Medulla oblongata (tissue), 1 donor: ENCODE results near the gene WDR77.

Experiments
- DNase-seq: peaks from one replicate; pipeline ENCODE4 v3.0.0-alpha.2; 2015; ENCODE audit errors: extremely low spot score

Gene WDR77

DNA sequence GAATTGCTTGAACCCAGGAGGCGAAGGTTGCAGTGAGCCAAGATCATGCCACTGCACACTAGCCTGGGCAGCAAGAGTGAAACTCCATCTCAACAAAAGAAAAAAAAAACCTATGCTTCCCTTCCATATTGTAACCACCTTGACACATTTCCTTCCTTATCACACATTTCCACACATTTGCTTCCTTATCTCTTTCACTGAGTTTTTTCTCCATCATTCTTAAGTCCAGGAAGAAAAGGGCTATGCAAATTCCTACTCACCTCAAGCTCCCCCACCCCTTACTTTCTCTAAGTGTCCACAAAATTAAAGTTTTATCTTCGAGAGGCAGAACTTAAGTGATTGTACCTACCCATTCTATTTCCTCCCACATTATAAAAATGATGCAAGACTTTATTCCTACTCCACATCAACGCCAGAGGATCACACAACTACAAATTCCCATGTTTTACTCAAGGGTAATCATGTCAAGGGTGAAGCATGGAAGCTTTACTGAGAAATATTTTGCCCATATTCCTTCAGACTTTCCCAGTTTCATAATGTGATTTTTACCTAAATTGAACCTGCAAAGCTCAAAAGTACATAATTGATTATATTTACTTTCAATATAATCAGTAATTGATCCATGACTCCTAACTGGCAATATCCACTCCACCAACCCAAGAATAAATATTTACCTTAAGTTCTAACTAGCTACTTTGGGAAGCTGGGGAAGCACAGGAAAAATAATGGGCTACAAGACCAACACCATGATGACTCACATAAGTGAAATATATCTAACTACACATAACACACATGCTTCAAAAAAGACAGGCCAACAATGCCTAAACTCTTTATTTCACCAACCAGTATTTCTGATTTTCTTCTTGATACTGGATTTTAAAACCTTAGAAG lies 9.3 kb downstream of the WDR77 start:
- no peak for DNase-seq

DNA sequence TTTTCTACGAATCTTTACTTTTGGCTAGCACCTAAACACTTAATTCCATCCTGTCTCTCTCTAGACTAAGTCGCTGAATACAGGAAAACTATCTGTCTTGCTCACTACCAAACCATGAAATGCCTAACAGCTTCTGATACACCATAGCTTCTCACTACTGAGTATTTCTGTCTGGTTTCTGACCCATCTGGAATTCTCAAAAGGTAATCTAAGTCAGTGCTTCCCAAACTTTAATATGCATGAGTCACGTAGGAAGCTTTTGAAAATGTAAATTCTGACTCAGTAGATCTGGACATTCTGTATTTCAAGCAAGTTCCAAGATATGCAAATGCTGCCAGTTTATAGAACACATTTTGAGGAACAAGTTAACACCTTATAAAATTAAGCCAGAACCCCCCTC lies 12.3 kb downstream of the WDR77 start:
- no peak for DNase-seq

DNA sequence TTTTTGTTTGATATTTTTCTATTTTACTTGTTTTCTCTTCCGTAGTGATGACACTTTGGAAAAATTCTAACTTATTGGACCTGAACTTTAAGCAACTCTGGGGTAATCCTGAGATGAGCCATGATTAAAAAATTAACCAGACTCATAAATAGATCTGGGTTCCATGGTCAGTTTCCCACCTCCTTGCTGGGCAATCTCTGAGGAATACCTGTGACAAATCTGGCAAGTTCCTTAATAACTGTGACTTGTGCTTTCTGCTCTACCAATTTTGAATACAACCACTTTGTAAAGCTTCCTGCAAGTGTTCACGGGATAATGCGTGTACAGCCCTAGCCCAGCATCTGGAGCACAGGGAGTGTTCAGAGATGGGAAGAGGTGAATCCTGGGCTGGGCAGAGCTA lies 24.8 kb downstream of the WDR77 start:
- DNase-seq = no peak

DNA sequence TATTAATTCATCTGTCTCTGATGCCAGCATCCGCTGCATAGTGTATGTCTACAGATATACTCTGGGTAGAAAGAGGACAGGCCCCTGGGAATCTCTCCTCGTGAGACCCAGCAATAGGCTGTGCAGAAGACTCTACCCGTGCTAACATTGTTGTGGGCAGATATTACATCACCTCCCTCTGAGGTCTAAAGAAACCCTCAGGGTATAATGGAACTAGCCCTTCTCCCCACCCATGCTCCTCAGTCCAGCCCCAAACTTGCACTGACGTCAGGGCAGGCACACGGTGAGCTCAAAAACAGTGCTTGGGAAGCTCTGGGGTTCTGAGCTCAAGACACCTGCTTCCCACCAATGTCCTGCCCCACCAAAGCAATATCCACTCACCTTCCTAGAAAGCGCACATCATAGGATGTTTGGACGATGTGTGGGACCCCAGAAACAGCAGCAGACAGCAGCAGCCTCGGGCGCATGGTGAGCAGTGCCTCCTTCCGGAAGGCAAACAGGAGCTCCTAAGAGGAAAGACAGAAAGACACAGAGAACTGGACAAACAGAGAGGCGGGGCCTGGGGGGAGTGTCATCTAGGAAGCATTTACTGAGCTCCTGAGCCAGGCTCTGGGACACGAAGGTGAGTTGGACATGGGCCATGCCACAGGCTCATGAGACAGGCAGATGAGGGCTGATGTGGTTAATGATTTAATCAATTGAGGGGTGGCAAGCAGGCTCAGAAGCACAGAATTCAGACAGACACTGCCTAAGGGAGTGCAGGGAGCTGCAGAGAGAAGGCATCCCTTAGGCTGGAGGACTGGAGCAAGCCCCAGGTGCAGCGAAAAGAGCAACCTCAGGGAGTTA lies 26.3 kb downstream of the WDR77 start:
- no peak for DNase-seq

DNA sequence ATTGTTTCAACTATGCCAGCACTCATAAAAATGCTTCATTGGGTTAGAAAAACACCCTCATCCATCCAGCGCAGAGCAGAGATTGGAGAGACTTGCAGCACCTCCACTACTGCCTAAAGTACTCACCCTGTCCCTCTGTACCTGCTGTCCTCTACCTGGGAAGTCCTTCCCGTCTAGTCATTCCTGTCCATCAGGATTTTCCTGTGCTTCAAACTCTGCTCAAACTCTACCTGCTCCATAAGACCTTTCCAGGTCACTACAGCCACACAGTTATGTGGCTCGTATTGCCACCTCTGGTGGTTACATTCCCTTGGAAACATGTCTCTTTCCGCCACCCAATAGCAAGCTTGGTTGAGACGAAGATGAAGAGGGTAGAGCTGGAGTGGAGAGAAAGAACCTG lies 28.7 kb downstream of the WDR77 start:
- DNase-seq = no peak

DNA sequence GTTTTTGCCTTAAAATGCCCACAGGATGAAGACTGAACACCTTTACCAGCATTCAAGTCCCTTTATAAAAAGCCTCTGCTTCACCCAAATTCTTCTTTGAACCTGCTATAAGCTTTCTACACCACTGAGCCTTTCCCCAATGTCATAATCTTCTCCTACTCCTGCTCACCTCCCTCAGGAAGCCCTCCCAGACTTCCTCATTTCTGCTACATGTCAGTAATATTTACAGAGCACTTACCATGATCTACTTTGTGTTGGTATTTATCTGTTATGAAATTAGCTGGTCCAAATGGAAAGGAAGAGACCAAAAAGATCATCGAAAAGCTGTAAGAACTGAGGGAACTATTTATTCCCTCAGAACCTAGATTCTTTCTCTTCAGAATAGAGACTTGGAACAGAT lies 30.0 kb downstream of the WDR77 start:
- DNase-seq = no peak

DNA sequence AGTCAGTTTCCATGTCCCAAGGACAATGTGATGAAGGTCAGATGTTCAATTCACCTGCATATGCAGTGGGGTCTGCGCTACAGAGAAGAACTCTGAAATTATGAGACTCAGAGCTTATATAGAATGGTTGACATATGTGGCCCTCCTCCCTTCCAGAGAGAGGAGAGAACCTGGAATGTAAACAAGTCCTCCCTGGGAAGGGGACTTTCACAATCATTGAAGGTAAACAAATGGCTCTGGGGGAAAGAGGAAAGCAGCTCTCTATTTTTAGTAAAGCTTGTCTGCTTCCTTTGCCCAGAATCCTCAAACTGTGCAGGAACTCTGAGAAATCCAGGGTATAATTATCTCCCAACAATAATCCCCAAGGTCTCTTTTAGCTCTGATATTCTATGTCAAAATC lies 31.3 kb downstream of the WDR77 start:
- no peak for DNase-seq

DNA sequence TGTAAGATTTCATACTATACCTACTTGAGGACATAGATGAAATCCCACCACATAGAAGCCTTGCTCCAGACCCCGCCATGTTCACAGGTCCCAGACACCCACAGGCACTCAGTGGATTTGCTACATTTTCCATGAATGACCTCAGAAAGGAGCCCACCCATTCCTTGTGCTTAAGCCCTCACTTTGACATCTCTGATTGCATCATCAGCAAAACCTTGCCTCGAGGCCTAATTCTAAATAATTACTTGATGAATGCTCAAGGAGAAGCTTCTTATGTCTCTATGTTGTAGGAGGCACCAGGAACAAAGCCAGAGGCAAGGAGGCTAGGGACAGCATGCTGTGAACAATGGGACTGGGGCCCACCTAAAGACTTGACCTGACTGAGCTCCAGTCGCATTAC lies 33.6 kb downstream of the WDR77 start:
- no peak for DNase-seq

DNA sequence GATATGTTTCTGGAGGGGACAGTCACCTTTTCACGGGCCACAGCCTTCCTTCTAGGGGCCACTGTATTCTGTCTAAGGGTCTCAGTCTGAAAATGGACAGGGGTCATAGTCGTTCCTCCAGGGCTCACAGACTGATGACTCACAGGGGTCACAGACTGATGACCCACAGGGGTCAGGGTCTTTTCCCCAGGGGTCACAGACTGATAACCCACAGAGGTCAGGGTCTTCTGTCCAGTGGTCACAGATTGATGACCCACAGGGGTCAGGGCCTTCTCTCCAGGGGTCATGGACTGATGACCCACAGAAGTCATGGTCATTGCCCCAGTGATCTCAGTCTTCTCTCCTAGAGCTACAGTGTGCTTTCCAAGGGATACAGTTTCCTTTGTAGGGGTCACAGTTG lies 34.3 kb downstream of the WDR77 start:
- DNase-seq = no peak

DNA sequence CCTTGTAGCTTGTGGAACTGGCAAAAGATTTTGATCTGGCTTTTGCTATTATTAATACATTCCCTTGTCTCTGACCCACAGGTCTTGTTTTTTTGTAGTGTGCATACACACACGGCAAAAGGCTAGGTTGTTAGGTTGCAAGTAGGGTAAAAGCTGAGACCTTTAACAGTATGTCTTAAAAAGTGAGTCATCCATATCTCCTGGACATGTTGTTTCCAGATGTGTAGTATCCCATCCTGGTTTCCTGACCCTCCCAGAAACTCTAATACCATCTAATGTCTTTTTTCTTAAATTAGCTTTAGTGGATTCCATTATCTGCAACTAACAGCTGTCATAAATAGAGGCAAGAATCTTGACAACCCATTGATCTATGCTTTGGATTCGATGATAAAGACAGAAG lies 36.2 kb downstream of the WDR77 start:
- DNase-seq = no peak

DNA sequence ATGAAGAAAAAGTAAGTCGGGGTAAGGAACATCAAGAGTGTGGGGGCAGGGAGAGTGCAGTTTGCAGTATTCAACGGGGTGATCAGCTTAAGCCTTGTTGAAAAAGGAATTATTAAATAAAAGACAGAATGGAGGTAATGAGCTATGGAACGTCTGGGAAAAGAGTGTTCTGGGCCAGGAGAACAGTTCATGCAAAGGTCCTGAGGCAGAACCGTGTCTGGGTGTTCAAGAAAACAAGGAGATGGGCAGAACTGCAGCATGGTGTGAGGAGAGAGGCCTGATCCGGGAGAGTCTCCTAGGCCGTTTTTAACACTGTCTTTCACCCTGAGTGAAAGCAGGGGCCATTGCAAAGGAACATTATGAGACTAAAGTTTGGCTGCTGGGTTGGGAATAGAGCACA lies 41.8 kb downstream of the WDR77 start:
- no peak for DNase-seq

DNA sequence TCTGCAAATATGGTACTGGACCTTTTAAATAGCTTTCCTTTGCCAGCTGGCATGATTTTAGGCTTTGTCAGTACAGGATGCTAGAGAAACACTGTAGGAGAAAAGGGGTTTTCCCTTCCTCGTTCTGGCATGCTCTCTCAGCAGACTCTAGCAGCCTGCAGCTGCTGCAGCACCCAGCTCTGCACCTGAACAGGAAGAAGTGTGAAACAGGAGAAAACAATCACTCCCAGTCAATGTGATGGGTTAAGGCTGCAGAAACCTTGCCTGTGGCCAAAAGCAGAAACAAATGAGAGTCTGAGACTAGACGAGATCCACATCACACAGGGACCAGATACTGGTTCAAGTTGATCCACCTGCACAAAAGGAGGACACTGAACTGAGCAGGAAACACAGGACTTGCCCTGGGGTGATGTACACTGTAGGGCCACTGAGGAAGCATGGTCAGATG lies 42.7 kb downstream of the WDR77 start:
- no peak for DNase-seq

DNA sequence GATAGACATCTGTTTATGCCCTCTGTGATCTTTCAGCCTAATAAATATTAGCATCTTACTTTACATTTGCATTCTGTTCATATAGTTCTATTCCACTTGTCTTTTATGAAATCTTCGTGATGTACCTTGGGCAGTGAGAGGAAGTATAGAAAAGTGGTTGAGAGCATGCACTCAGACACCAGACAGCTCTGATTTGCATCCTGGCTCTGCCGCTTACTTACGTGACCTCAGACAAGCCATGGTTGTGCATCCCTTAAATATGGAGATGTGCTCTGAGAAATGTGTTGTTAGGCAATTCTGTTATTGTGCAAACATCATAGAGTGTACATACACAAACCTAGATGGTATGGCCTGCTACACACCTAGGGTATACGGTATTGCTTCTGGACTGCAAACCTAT lies 44.5 kb downstream of the WDR77 start:
- no peak for DNase-seq

DNA sequence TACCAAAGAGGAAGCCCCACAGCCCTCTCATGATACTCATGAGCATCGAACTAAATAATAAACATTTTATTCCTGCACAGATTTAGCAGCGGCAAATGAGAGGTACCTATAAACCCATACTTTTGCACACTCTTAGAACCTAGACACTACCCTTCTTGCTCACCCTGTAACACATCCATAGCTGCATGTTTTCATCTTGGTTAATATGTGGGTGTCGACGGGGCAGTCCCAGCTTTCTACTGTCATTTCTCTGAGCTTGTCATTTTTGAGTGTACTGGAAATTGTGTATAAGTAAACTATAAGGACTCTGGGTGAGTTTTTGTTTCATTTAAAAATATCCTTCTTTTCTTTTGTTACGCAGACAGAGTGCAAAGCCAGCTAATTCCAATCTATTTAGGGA lies 47.0 kb downstream of the WDR77 start:
- no peak for DNase-seq

DNA sequence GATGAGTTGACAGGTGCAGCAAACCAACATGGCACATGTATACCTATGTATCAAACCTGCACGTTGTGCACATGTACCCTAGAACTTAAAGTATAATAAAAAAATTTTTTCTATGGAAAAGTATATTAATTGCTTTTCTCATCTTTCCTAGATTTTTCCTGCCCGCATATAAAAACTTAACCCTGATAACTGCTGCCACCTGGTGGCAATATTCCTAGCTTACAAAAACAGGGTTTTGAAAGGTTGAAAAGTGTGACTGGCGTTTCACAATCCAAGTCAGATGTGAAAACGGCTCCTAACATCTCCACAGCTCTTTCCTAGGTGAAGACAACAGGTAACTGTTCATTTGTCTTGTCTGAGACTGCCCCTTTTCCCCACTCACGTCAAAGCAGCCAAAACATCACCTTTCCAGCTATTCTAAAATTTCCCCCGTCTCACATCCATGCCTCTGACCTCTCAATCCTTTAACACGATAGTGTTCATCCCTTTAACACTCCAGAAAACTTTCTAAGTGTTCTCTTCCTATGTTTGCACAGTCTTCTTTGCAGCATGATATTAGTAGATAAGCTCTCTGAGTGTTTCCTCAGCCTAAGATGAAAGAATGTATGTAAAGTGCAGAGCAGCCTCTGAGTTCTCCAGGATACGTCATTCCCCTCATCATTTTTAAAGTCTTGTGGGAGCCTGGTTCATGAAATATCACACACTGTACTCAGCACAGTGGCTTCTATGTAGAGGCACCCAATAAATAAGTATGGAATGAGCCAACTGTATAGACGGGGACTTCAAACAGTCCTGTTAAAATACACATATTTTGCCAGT lies 49.1 kb downstream of the WDR77 start:
- peak; percentile 80 for DNase-seq

DNA sequence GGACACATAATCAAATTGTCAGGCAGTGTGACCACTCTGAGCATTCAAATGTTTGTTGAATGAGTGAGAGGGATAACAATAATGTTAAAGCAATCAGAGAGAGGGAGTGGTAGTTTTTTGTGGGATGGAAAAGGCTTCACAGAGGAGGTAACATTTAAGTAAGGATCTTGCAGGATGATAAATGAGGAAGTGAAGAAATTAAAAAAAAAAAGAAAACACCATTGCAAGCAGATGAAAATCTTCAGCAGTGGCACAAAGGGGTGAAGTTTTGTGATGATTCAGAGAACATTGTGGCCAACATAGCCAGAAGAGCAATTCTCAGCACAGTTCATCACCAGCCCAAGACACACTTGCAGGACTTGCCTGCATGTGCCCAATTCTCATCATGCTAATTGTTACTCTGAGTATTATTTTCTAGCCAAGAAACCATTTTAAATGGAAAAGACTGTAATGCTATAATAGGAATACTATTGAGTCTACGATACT lies 56.6 kb downstream of the WDR77 start:
- DNase-seq = no peak

DNA sequence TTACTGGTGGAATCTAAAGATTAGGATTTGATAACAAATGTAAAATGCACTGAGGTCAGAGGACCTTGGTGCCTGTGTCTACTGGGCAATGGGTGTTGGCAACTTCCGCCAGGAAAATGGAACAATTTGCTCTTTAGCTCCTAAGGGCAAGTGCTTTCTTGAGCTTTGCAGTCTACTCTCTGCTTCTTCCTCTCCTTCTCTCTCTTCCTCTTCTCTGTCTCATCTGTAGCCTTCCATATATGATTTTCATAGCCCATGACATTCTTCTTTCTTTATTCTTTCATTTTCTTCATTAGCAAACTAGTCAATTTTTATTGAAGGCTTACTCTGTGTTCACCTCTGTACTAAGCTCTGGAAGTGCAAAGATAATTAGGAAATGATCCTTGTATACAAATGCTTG lies 57.0 kb downstream of the WDR77 start:
- no peak for DNase-seq
